SHP77 (cell line): ENCODE results near the gene DIAPH1.

Experiments
- DNase-seq, 2 experiments: peaks; one replicate each; lab custom pipeline; 2025; lab: John Stamatoyannopoulos, UW

The DIAPH1 gene

GRCh38 chr5:141618804-141619554 lies at the start of gene DIAPH1:
DIAPH1 (minus strand) TSS chr5:141619000; CDS start chr5:141618914, 86 bp downstream.
- DNase-seq = peak; percentile 95 to 96

- no peak for DNase-seq
Observed at GRCh38 chr5:141665995-141666940, 47.5 kb upstream of the DIAPH1 start.

GRCh38 chr5:141664733-141665461 lies 46.1 kb upstream of the DIAPH1 start:
- peak; percentile 36 to 41 for DNase-seq

GRCh38 chr5:141663506-141663905 lies 44.7 kb upstream of the DIAPH1 start:
- no peak for DNase-seq

GRCh38 chr5:141662028-141662427 lies 43.2 kb upstream of the DIAPH1 start:
- no peak for DNase-seq

GRCh38 chr5:141657937-141658545 lies 39.2 kb upstream of the DIAPH1 start:
- DNase-seq = no peak

- no peak for DNase-seq
Observed at GRCh38 chr5:141657404-141657803, 38.6 kb upstream of the DIAPH1 start.

- DNase-seq = no peak
Observed at GRCh38 chr5:141656396-141656795, 37.6 kb upstream of the DIAPH1 start.

GRCh38 chr5:141655020-141655419 lies 36.2 kb upstream of the DIAPH1 start:
- no peak for DNase-seq

- DNase-seq = no peak
Observed at GRCh38 chr5:141654298-141654697, 35.5 kb upstream of the DIAPH1 start.

- DNase-seq = no peak
Observed at GRCh38 chr5:141651728-141652105, 32.9 kb upstream of the DIAPH1 start.

- DNase-seq = peak; percentile 34 to 57
Observed at GRCh38 chr5:141650851-141651727, 32.3 kb upstream of the DIAPH1 start, which contains the start of gene FCHSD1. FCHSD1 (minus strand) TSS chr5:141651418; CDS start chr5:141651368, 50 bp downstream.

- DNase-seq = no peak
Observed at GRCh38 chr5:141649972-141650371, 31.2 kb upstream of the DIAPH1 start.

- no peak for DNase-seq
Observed at GRCh38 chr5:141649056-141649688, 30.4 kb upstream of the DIAPH1 start.

- DNase-seq = no peak
Observed at GRCh38 chr5:141647851-141648250, 29.1 kb upstream of the DIAPH1 start.

- DNase-seq = no peak
Observed at GRCh38 chr5:141647242-141647641, 28.4 kb upstream of the DIAPH1 start.

- no peak for DNase-seq
Observed at GRCh38 chr5:141646026-141646425, 27.2 kb upstream of the DIAPH1 start.

- DNase-seq = no peak
Observed at GRCh38 chr5:141641634-141642267, 23.0 kb upstream of the DIAPH1 start.

- no peak for DNase-seq
Observed at GRCh38 chr5:141640698-141641097, 21.9 kb upstream of the DIAPH1 start.

GRCh38 chr5:141640051-141640415 lies 21.2 kb upstream of the DIAPH1 start:
- no peak for DNase-seq
